Calu3 (cell line): Measurements from ENCODE around the gene VWA1. TPM values are rescaled to one million over a fixed set of nuclear protein-coding genes. Genes with fewer than 3 reads are reported as not detected.

ENCODE experiments used
- BruUV-seq: library from RNA; stranded (reverse); fragments of 400-500 nt; replicated peaks from 2 replicates; lab custom pipeline; 2021; lab: Mats Ljungman, UMichigan
- CTCF ChIA-PET: fragments of 300-600 bp; sonication (Branson Sonifier 250); formaldehyde crosslinking; loops from one replicate; lab custom pipeline; 2022; ENCODE audit warnings: antibody characterized with exemption; lab: Charles Lee
- DNase-seq: peaks from one replicate; pipeline ENCODE4 v3.0.0; 2022
- H3K27ac Mint-ChIP-seq: one replicate; pipeline ENCODE4 v1.8.0; 2022; ENCODE audit warnings: mixed read lengths; ENCODE audit not compliant: unreplicated experiment
- H3K27me3 Mint-ChIP-seq: one replicate; pipeline ENCODE4 v1.8.0; 2022; ENCODE audit warnings: mixed read lengths; ENCODE audit not compliant: unreplicated experiment
- H3K36me3 Mint-ChIP-seq: one replicate; pipeline ENCODE4 v1.8.0; 2022; ENCODE audit warnings: mild to moderate bottlenecking, moderate library complexity, mixed read lengths; ENCODE audit not compliant: insufficient read depth, unreplicated experiment
- H3K4me1 Mint-ChIP-seq: one replicate; pipeline ENCODE4 v1.8.0; 2022; ENCODE audit warnings: mild to moderate bottlenecking, low read depth, mixed read lengths; ENCODE audit not compliant: unreplicated experiment
- H3K4me3 Mint-ChIP-seq: one replicate; pipeline ENCODE4 v1.8.0; 2022; ENCODE audit warnings: mild to moderate bottlenecking, low read depth, moderate library complexity, mixed read lengths; ENCODE audit not compliant: unreplicated experiment
- H3K9me3 Mint-ChIP-seq: one replicate; pipeline ENCODE4 v1.8.0; 2022; ENCODE audit warnings: low read depth, mixed read lengths; ENCODE audit not compliant: unreplicated experiment
- intact Hi-C: fragments of 100-400 bp; cut with micrococcal nuclease; formaldehyde crosslinking; loops from one replicate; pipeline ENCODE4 v1.10.0; 2022; ENCODE audit not compliant: unreplicated experiment
- total RNA-seq: library from RNA; stranded (reverse); gene quantifications from 2 replicates; pipeline ENCODE4 v1.2.3, GENCODE V29; 2022
- TF ChIP-seq, protein P1 (sequence below): fragments of 200-600 bp; IDR thresholded peaks from one replicate; pipeline ENCODE4 v1.8.0; 2022; ENCODE audit warnings: antibody characterized with exemption; ENCODE audit not compliant: unreplicated experiment

VWA1 gene
- total RNA-seq, 1 experiment from 2014 or later, result 78.9 TPM

DNA sequence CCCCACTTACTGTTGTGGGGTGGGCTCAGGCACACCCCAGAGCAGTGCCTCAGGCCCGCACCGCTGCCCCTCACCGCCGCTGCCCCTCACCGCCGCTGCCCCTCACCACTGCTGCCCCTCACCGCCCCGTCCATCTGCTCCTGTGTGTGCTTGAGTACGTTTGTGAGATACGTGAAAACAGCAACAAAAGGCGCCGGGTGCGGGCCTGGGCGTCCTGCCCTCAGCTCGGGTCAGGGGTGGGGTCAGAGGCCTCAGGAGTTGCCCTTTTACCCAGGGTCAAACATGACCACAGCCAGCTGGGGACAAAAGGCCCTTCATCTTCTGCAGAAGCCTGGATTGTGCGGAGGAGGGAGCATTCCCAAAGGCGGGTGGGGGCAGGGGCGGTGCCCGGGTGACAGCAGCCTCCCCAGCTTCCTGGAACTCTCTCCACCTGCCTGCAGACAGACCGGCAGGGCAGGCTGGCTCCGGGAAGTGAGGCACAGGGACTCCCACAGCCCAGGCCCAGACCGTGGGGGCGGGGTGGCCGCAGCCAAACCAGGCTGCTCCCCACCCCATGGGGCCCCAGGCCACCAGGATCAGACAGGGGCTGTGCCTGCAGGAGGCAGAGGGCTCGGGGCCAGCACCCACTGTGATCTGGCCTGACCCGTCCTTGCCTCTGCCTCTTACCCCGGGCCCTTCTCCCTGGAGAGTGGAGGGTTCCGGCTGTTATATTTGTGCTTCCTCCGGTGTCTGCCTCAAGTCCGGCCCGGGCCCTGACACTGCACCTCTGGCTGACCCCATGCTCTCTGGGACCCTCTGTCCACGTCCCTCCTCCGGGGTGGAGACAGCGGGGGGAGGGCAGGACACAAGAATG, 2.3 kb upstream of the VWA1 start:
- Mint-ChIP-seq H3K27ac (peak overlapping the region; percentile 63), H3K27me3 (no peaks in the 10 kb centered on the region), H3K4me1 (peaks cover 8% of the 10 kb centered on the region), H3K9me3 (no peaks in the 10 kb centered on the region), H3K4me3 (peak overlapping the region; percentile 50), H3K36me3 (peaks cover 40% of the 10 kb centered on the region)
- DNase-seq, result peak; percentile 92
- intact Hi-C loops, result no loop called here
- CTCF ChIA-PET, result interaction anchor here (0.9 to 1.2 kb wide), 2 partner anchors 9 to 26 kb away, joined by 5 to 6 read pairs; partner anchors contain the start of gene MRPL20
- no TSS peak for BruUV-seq
- TF ChIP-seq, protein P1, sequence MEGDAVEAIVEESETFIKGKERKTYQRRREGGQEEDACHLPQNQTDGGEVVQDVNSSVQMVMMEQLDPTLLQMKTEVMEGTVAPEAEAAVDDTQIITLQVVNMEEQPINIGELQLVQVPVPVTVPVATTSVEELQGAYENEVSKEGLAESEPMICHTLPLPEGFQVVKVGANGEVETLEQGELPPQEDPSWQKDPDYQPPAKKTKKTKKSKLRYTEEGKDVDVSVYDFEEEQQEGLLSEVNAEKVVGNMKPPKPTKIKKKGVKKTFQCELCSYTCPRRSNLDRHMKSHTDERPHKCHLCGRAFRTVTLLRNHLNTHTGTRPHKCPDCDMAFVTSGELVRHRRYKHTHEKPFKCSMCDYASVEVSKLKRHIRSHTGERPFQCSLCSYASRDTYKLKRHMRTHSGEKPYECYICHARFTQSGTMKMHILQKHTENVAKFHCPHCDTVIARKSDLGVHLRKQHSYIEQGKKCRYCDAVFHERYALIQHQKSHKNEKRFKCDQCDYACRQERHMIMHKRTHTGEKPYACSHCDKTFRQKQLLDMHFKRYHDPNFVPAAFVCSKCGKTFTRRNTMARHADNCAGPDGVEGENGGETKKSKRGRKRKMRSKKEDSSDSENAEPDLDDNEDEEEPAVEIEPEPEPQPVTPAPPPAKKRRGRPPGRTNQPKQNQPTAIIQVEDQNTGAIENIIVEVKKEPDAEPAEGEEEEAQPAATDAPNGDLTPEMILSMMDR, result no peak

DNA sequence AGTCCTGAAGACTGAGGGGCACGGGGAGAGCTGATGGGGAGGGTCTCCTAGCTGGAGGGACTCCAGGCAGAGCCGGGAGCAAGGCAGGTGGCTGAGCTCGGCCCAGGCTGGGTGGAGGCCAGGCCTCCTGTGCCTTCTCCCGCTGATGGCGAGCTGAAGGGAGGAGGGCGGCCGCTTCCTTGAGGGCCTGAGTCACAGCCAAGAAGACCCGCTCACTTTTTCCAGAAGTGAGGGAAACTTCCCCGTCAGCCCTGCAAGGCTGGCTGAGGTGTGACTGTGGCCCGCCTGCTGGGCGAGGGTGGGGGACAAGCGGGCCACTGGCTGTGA, 1.7 kb upstream of the VWA1 start:
- Mint-ChIP-seq H3K36me3 (peaks cover 40% of the 10 kb centered on the region), H3K27me3 (no peaks in the 10 kb centered on the region), H3K4me1 (peaks cover 8% of the 10 kb centered on the region), H3K9me3 (no peaks in the 10 kb centered on the region), H3K27ac (no peak overlapping the region), H3K4me3 (peak overlapping the region; percentile 50)
- peak; percentile 54 for DNase-seq
- no TSS peak for BruUV-seq
- TF ChIP-seq, protein P1, result no peak
- intact Hi-C loops, result no loop called here
- CTCF ChIA-PET, result interaction anchor here (1.2 kb wide), 1 partner anchor 26 kb away, joined by 5 read pairs; the partner anchor contains the start of gene MRPL20

DNA sequence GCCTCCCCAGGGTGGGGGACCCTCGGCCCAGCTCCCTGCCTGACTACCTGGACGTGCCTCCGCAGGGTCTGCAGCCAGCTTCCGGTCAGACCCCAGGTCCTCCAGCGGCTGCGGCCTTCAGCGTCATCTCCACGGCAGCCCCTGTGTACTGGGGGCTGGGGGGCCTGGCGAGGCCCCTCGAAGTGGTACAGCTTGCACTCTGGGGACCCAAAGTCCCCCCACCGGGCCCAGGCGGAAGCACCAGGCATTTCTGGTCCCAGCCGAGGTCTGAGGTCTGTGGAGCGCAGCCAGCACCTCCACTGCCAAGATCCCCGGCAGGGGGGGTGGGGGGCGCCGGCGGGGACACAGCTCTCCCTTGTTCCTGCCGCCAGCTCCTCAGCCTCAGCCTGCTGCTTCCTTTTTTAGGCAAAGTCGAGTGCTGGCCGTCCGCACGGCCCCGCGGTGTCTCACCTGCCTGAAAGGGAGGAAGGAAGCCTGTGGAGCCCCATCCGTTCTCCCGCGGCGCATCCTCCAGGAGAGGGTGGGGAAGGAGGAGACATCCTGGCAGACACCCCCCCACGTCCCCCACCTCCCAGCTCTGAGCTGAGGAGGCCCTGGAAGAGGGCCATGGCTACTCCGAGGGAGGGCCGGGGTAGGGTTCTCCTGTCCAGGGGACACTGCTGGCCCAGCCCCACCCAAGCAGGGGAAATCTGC, 1.2 kb upstream of the VWA1 start:
- H3K4me1 Mint-ChIP-seq, result peaks cover 8% of the 10 kb centered on the region
- no TSS peak for BruUV-seq
- CTCF ChIA-PET, result no interaction called here

DNA sequence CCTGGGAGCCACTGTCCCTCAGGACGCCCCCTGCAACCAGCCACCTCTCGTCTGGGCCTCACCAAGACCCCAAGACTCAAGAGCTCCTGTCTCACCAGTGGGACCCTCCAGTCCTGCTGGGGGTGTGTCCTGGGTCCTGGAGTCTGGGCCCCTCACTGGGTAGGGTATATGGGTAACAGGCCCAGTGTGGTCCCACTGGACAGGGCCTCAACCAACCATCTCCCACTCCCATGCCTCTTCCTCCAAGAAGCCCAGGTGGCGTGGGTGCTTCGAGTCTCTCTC, 725 bp upstream of the VWA1 start:
- CTCF ChIA-PET, result no interaction called here
- TF ChIP-seq, protein P1, result no peak
- intact Hi-C loops, result no loop called here

More for the DNA sequence above, 1.2 kb upstream of the VWA1 start:
- Mint-ChIP-seq H3K9me3 (no peaks in the 10 kb centered on the region), H3K27me3 (no peaks in the 10 kb centered on the region), H3K36me3 (peaks cover 40% of the 10 kb centered on the region), H3K4me3 (peak overlapping the region; percentile 50), H3K27ac (no peak overlapping the region)
- peak; percentile 58 for DNase-seq
- TF ChIP-seq, protein P1, result no peak
- intact Hi-C loops, result no loop called here

More for the DNA sequence above, 725 bp upstream of the VWA1 start:
- DNase-seq, result no peak
- peaks cover 41% of the 10 kb centered on the region for H3K36me3 Mint-ChIP-seq
- peak overlapping the region; percentile 77 for H3K4me3 Mint-ChIP-seq
- H3K9me3 Mint-ChIP-seq, result no peaks in the 10 kb centered on the region
- H3K27me3 Mint-ChIP-seq, result no peaks in the 10 kb centered on the region
- H3K4me1 Mint-ChIP-seq, result peaks cover 3% of the 10 kb centered on the region
- peak overlapping the region; percentile 36 for H3K27ac Mint-ChIP-seq
- no TSS peak for BruUV-seq
